ENCODE measurements around the gene THUMPD2. TPM values are rescaled to one million over a fixed set of nuclear protein-coding genes. Genes with fewer than 3 reads are reported as not detected.
"Not testable (repeated sequence)": the region's sequence is repeated elsewhere in the genome, so short reads cannot be mapped to it uniquely, and the experiment has no call there.

Gene THUMPD2
- total RNA-seq, 1 donor from 2014 or later: 21.6 TPM

- Mint-ChIP-seq H3K36me3 (ENCODE audit: low read depth) (peaks cover 46% of the 10 kb centered on the region), H3K27me3 (ENCODE audit: insufficient read depth) (no peaks in the 10 kb centered on the region), H3K4me1 (ENCODE audit: low read depth) (peaks cover 19% of the 10 kb centered on the region), H3K9me3 (no peaks in the 10 kb centered on the region), H3K27ac (peak overlapping the region; percentile 30), H3K4me3 (no peak overlapping the region)
- no peak for DNase-seq (ENCODE audit: low spot score)
- intact Hi-C loops (cut with micrococcal nuclease): loop anchor here (10.0 kb wide), 2 partner anchors 484 to 684 kb away; no protein-coding TSS in a partner anchor
Measured at GRCh38 chr2:39738936-39739335, 40.1 kb downstream of the THUMPD2 start.

GRCh38 chr2:39737661-39738060, 41.4 kb downstream of the THUMPD2 start:
- Mint-ChIP-seq H3K9me3 (no peaks in the 10 kb centered on the region), H3K27me3 (ENCODE audit: insufficient read depth) (no peaks in the 10 kb centered on the region), H3K27ac (peak overlapping the region; percentile 5), H3K4me3 (no peak overlapping the region), H3K4me1 (ENCODE audit: low read depth) (peaks cover 19% of the 10 kb centered on the region), H3K36me3 (ENCODE audit: low read depth) (peaks cover 40% of the 10 kb centered on the region)
- no peak for DNase-seq (ENCODE audit: low spot score)
- intact Hi-C loops (cut with micrococcal nuclease): loop anchor here (10.0 kb wide), 2 partner anchors 483 to 683 kb away; no protein-coding TSS in a partner anchor

GRCh38 chr2:39736640-39737039, 42.4 kb downstream of the THUMPD2 start:
- H3K4me1 Mint-ChIP-seq (ENCODE audit: low read depth): peaks cover 19% of the 10 kb centered on the region
- H3K36me3 Mint-ChIP-seq (ENCODE audit: low read depth): peaks cover 39% of the 10 kb centered on the region
- intact Hi-C loops (cut with micrococcal nuclease): loop anchor here (10.0 kb wide), 2 partner anchors 482 to 682 kb away; no protein-coding TSS in a partner anchor
- H3K27ac Mint-ChIP-seq: no peak overlapping the region
- H3K4me3 Mint-ChIP-seq: no peak overlapping the region
- H3K9me3 Mint-ChIP-seq: no peaks in the 10 kb centered on the region
- no peaks in the 10 kb centered on the region for H3K27me3 Mint-ChIP-seq (ENCODE audit: insufficient read depth)
- DNase-seq (ENCODE audit: low spot score): no peak

GRCh38 chr2:39735648-39736047, 43.4 kb downstream of the THUMPD2 start:
- no peak for DNase-seq (ENCODE audit: low spot score)
- Mint-ChIP-seq H3K27me3 (ENCODE audit: insufficient read depth) (no peaks in the 10 kb centered on the region), H3K4me3 (no peak overlapping the region), H3K27ac (no peak overlapping the region), H3K36me3 (ENCODE audit: low read depth) (peaks cover 36% of the 10 kb centered on the region), H3K9me3 (no peaks in the 10 kb centered on the region), H3K4me1 (ENCODE audit: low read depth) (peaks cover 19% of the 10 kb centered on the region)
- intact Hi-C loops (cut with micrococcal nuclease): loop anchor here (10.0 kb wide), 2 partner anchors 481 to 681 kb away; no protein-coding TSS in a partner anchor

GRCh38 chr2:39734445-39734844, 44.6 kb downstream of the THUMPD2 start:
- Mint-ChIP-seq H3K4me1 (ENCODE audit: low read depth) (peaks cover 19% of the 10 kb centered on the region), H3K36me3 (ENCODE audit: low read depth) (peaks cover 32% of the 10 kb centered on the region), H3K9me3 (no peaks in the 10 kb centered on the region), H3K27ac (no peak overlapping the region), H3K4me3 (no peak overlapping the region), H3K27me3 (ENCODE audit: insufficient read depth) (no peaks in the 10 kb centered on the region)
- no peak for DNase-seq (ENCODE audit: low spot score)
- intact Hi-C loops (cut with micrococcal nuclease): loop anchor here (5.0 to 10.0 kb wide), 4 partner anchors 222 to 680 kb away; partner anchors contain the start of gene MAP4K3

GRCh38 chr2:39733070-39733674, 45.9 kb downstream of the THUMPD2 start:
- Mint-ChIP-seq H3K9me3 (peaks cover under 1% of the 10 kb centered on the region), H3K27ac (no peak overlapping the region), H3K27me3 (ENCODE audit: insufficient read depth) (no peaks in the 10 kb centered on the region), H3K4me3 (no peak overlapping the region), H3K4me1 (ENCODE audit: low read depth) (peaks cover 15% of the 10 kb centered on the region), H3K36me3 (ENCODE audit: low read depth) (peaks cover 31% of the 10 kb centered on the region)
- intact Hi-C loops (cut with micrococcal nuclease): loop anchor here (5.0 to 10.0 kb wide), 4 partner anchors 221 to 678 kb away; partner anchors contain the start of gene MAP4K3
- DNase-seq (ENCODE audit: low spot score): no peak

GRCh38 chr2:39732482-39732881, 46.6 kb downstream of the THUMPD2 start:
- peaks cover 12% of the 10 kb centered on the region for H3K4me1 Mint-ChIP-seq (ENCODE audit: low read depth)
- peaks cover 29% of the 10 kb centered on the region for H3K36me3 Mint-ChIP-seq (ENCODE audit: low read depth)
- no peak overlapping the region for H3K4me3 Mint-ChIP-seq
- H3K9me3 Mint-ChIP-seq: peaks cover 3% of the 10 kb centered on the region
- no peaks in the 10 kb centered on the region for H3K27me3 Mint-ChIP-seq (ENCODE audit: insufficient read depth)
- H3K27ac Mint-ChIP-seq: no peak overlapping the region
- intact Hi-C loops (cut with micrococcal nuclease): loop anchor here (5.0 to 10.0 kb wide), 4 partner anchors 220 to 678 kb away; partner anchors contain the start of gene MAP4K3
- no peak for DNase-seq (ENCODE audit: low spot score)

GRCh38 chr2:39731546-39731945, 47.5 kb downstream of the THUMPD2 start:
- Mint-ChIP-seq H3K27me3 (ENCODE audit: insufficient read depth) (peaks cover 2% of the 10 kb centered on the region), H3K9me3 (peaks cover 3% of the 10 kb centered on the region), H3K4me1 (ENCODE audit: low read depth) (peaks cover 10% of the 10 kb centered on the region), H3K4me3 (no peak overlapping the region), H3K36me3 (ENCODE audit: low read depth) (peaks cover 24% of the 10 kb centered on the region), H3K27ac (no peak overlapping the region)
- intact Hi-C loops (cut with micrococcal nuclease): loop anchor here (5.0 to 10.0 kb wide), 4 partner anchors 219 to 677 kb away; partner anchors contain the start of gene MAP4K3
- DNase-seq (ENCODE audit: low spot score): no peak

GRCh38 chr2:39730685-39731302, 48.3 kb downstream of the THUMPD2 start:
- Mint-ChIP-seq H3K27me3 (ENCODE audit: insufficient read depth) (peaks cover 2% of the 10 kb centered on the region), H3K36me3 (ENCODE audit: low read depth) (peaks cover 21% of the 10 kb centered on the region), H3K4me1 (ENCODE audit: low read depth) (peaks cover 10% of the 10 kb centered on the region), H3K4me3 (no peak overlapping the region), H3K27ac (no peak overlapping the region), H3K9me3 (peaks cover 3% of the 10 kb centered on the region)
- DNase-seq (ENCODE audit: low spot score): no peak
- intact Hi-C loops (cut with micrococcal nuclease): loop anchor here (1.0 to 10.0 kb wide), 5 partner anchors 218 to 676 kb away; partner anchors contain the start of gene MAP4K3

- H3K4me1 Mint-ChIP-seq (ENCODE audit: low read depth): peaks cover 10% of the 10 kb centered on the region
- H3K27me3 Mint-ChIP-seq (ENCODE audit: insufficient read depth): peaks cover 2% of the 10 kb centered on the region
- DNase-seq (ENCODE audit: low spot score): no peak
- H3K9me3 Mint-ChIP-seq: peaks cover 3% of the 10 kb centered on the region
- intact Hi-C loops (cut with micrococcal nuclease): loop anchor here (1.0 to 10.0 kb wide), 5 partner anchors 218 to 675 kb away; partner anchors contain the start of gene MAP4K3
- no peak overlapping the region for H3K27ac Mint-ChIP-seq
- no peak overlapping the region for H3K4me3 Mint-ChIP-seq
- peaks cover 17% of the 10 kb centered on the region for H3K36me3 Mint-ChIP-seq (ENCODE audit: low read depth)
Measured at GRCh38 chr2:39730276-39730675, 48.8 kb downstream of the THUMPD2 start.

GRCh38 chr2:39728941-39729351, 50.1 kb downstream of the THUMPD2 start:
- intact Hi-C loops (cut with micrococcal nuclease): loop anchor here (5.0 kb wide), 1 partner anchor 137 kb away; no protein-coding TSS in a partner anchor
- Mint-ChIP-seq H3K27me3 (ENCODE audit: insufficient read depth) (peaks cover 2% of the 10 kb centered on the region), H3K4me3 (no peak overlapping the region), H3K4me1 (ENCODE audit: low read depth) (no peaks in the 10 kb centered on the region), H3K27ac (no peak overlapping the region), H3K36me3 (ENCODE audit: low read depth) (peaks cover 8% of the 10 kb centered on the region), H3K9me3 (peaks cover 3% of the 10 kb centered on the region)
- DNase-seq (ENCODE audit: low spot score): no peak

- intact Hi-C loops (cut with micrococcal nuclease): loop anchor here (5.0 kb wide), 1 partner anchor 136 kb away; no protein-coding TSS in a partner anchor
- not testable (repeated sequence) for H3K36me3 Mint-ChIP-seq (ENCODE audit: low read depth); H3K4me1 Mint-ChIP-seq (ENCODE audit: low read depth); H3K27ac Mint-ChIP-seq; H3K27me3 Mint-ChIP-seq (ENCODE audit: insufficient read depth); DNase-seq (ENCODE audit: low spot score); H3K9me3 Mint-ChIP-seq; H3K4me3 Mint-ChIP-seq
Measured at GRCh38 chr2:39728085-39728484, 51.0 kb downstream of the THUMPD2 start.

- H3K9me3 Mint-ChIP-seq: peaks cover 3% of the 10 kb centered on the region
- H3K27me3 Mint-ChIP-seq (ENCODE audit: insufficient read depth): peaks cover 8% of the 10 kb centered on the region
- H3K4me3 Mint-ChIP-seq: no peak overlapping the region
- H3K36me3 Mint-ChIP-seq (ENCODE audit: low read depth): peaks cover 4% of the 10 kb centered on the region
- intact Hi-C loops (cut with micrococcal nuclease): loop anchor here (5.0 kb wide), 1 partner anchor 133 kb away; no protein-coding TSS in a partner anchor
- H3K27ac Mint-ChIP-seq: no peak overlapping the region
- H3K4me1 Mint-ChIP-seq (ENCODE audit: low read depth): no peaks in the 10 kb centered on the region
- no peak for DNase-seq (ENCODE audit: low spot score)
Measured at GRCh38 chr2:39725401-39725800, 53.7 kb downstream of the THUMPD2 start.
